NCI-H1694 (cell line): ENCODE measurements around the gene ACAT2.
"Not testable (repeated sequence)": the region's sequence is repeated elsewhere in the genome, so short reads cannot be mapped to it uniquely, and the experiment has no call there.

Experiments used
- DNase-seq: peaks from one replicate; lab custom pipeline; 2025; lab: John Stamatoyannopoulos, UW

The ACAT2 gene

GRCh38 chr6:159730332-159730676, 31.5 kb upstream of the ACAT2 start:
- DNase-seq = no peak

- not testable (repeated sequence) for DNase-seq
These were observed 29.3 kb upstream of the ACAT2 start for GRCh38 chr6:159732550-159732949.

- DNase-seq = not testable (repeated sequence)
These were observed 28.4 kb upstream of the ACAT2 start for GRCh38 chr6:159733395-159733794.

GRCh38 chr6:159736908-159737307, 24.9 kb upstream of the ACAT2 start:
- DNase-seq = no peak

- no peak for DNase-seq
These were observed 22.5 kb upstream of the ACAT2 start for GRCh38 chr6:159739341-159739740.

- no peak for DNase-seq
These were observed 19.7 kb upstream of the ACAT2 start for GRCh38 chr6:159742165-159742564.

GRCh38 chr6:159745081-159745480, 16.8 kb upstream of the ACAT2 start:
- no peak for DNase-seq

- DNase-seq = no peak
These were observed 15.1 kb upstream of the ACAT2 start for GRCh38 chr6:159746759-159747158.

GRCh38 chr6:159748127-159748526, 13.7 kb upstream of the ACAT2 start:
- DNase-seq = not testable (repeated sequence)

GRCh38 chr6:159751448-159751847, 10.4 kb upstream of the ACAT2 start:
- no peak for DNase-seq

- no peak for DNase-seq
These were observed 8.6 kb upstream of the ACAT2 start for GRCh38 chr6:159753081-159753872.

GRCh38 chr6:159754401-159754800, 7.4 kb upstream of the ACAT2 start:
- no peak for DNase-seq

- no peak for DNase-seq
These were observed 6.6 kb upstream of the ACAT2 start for GRCh38 chr6:159754959-159755914.

- no peak for DNase-seq
These were observed 5.3 kb upstream of the ACAT2 start for GRCh38 chr6:159756508-159756907.

GRCh38 chr6:159758031-159759001, 3.5 kb upstream of the ACAT2 start:
- DNase-seq = no peak

- DNase-seq = no peak
These were observed 2.2 kb upstream of the ACAT2 start for GRCh38 chr6:159759645-159760044.

GRCh38 chr6:159760602-159761057, 1.2 kb upstream of the ACAT2 start:
- DNase-seq = no peak

GRCh38 chr6:159761129-159761872, 544 bp upstream of the ACAT2 start:
- DNase-seq = peak; percentile 52

GRCh38 chr6:159762681-159763293, 942 bp downstream of the ACAT2 start:
- no peak for DNase-seq

GRCh38 chr6:159766906-159767305, 5.1 kb downstream of the ACAT2 start:
- no peak for DNase-seq

- no peak for DNase-seq
These were observed 7.6 kb downstream of the ACAT2 start for GRCh38 chr6:159769470-159769869.
